H9 (cell line): ENCODE data around the gene MEN1. TPM values are rescaled to one million over a fixed set of nuclear protein-coding genes. Genes with fewer than 3 reads are reported as not detected.

ENCODE experiments used
- DNase-seq: peaks from one replicate; pipeline ENCODE4 v3.0.0-alpha.2; 2017
- H2AFZ ChIP-seq: one replicate; pipeline ENCODE4 v1.6.1; 2013; ENCODE audit warnings: mild to moderate bottlenecking, low read length, control low read depth, moderate library complexity
- H2AK5ac ChIP-seq: 2 replicates; pipeline ENCODE4 v1.6.1; 2013; ENCODE audit warnings: low read length, control low read depth, mixed read lengths; ENCODE audit not compliant: insufficient read length
- H2BK120ac ChIP-seq: one replicate; pipeline ENCODE4 v1.6.1; 2013; ENCODE audit warnings: low read depth, mild to moderate bottlenecking, low read length, control low read depth, inconsistent platforms; ENCODE audit not compliant: poor library complexity, severe bottlenecking
- H2BK12ac ChIP-seq: 2 replicates; pipeline ENCODE4 v1.6.1; 2013; ENCODE audit warnings: low read length, control low read depth, mixed read lengths, low read depth; ENCODE audit not compliant: insufficient read length
- H2BK15ac ChIP-seq: 2 replicates; pipeline ENCODE4 v1.6.1; 2013; ENCODE audit warnings: low read depth, low read length, control low read depth
- H2BK20ac ChIP-seq: one replicate; pipeline ENCODE4 v1.6.1; 2013; ENCODE audit warnings: low read depth, mild to moderate bottlenecking, low read length, control low read depth, inconsistent platforms; ENCODE audit not compliant: poor library complexity, severe bottlenecking
- H2BK5ac ChIP-seq: 2 replicates; pipeline ENCODE4 v1.6.1; 2013; ENCODE audit warnings: low read length, control low read depth, mixed read lengths; ENCODE audit not compliant: insufficient read length
- H3K14ac ChIP-seq: 2 replicates; pipeline ENCODE4 v1.6.1; 2013; ENCODE audit warnings: low read length, control low read depth; ENCODE audit not compliant: insufficient read depth
- H3K18ac ChIP-seq: 2 replicates; pipeline ENCODE4 v1.6.1; 2013; ENCODE audit warnings: low read depth, mild to moderate bottlenecking, mixed read lengths, low read length, control low read depth; ENCODE audit not compliant: insufficient read length
- H3K23ac ChIP-seq: 2 replicates; pipeline ENCODE4 v1.6.1; 2013; ENCODE audit warnings: low read length, control low read depth, mixed read lengths, low read depth; ENCODE audit not compliant: insufficient read length
- H3K23me2 ChIP-seq: 2 replicates; pipeline ENCODE4 v1.6.1; 2013; ENCODE audit warnings: low read depth, mild to moderate bottlenecking, mixed read lengths, low read length, control low read depth; ENCODE audit not compliant: insufficient read length, poor library complexity, severe bottlenecking
- H3K27ac ChIP-seq: 2 replicates; pipeline ENCODE4 v1.5.1; 2013; ENCODE audit warnings: low read length, control low read depth, mixed read lengths, low read depth; ENCODE audit not compliant: insufficient read length
- H3K27me3 ChIP-seq: 2 replicates; pipeline ENCODE4 v1.6.1; 2013; ENCODE audit warnings: low read length, control low read depth, inconsistent platforms; ENCODE audit not compliant: insufficient read depth
- H3K4ac ChIP-seq: 2 replicates; pipeline ENCODE4 v1.6.1; 2013; ENCODE audit warnings: low read depth, mild to moderate bottlenecking, control low read depth, inconsistent platforms, low read length, moderate library complexity
- H3K4me1 ChIP-seq: 2 replicates; pipeline ENCODE4 v1.6.1; 2013; ENCODE audit warnings: low read length, control low read depth, inconsistent platforms; ENCODE audit not compliant: insufficient read depth
- H3K4me2 ChIP-seq: 2 replicates; pipeline ENCODE4 v1.6.1; 2013; ENCODE audit warnings: low read length, control low read depth, mixed read lengths; ENCODE audit not compliant: insufficient read length, insufficient read depth
- H3K56ac ChIP-seq: 2 replicates; pipeline ENCODE4 v1.6.1; 2013; ENCODE audit warnings: low read depth, mild to moderate bottlenecking, mixed read lengths, low read length, control low read depth; ENCODE audit not compliant: insufficient read length
- H3K79me1 ChIP-seq: 2 replicates; pipeline ENCODE4 v1.6.1; 2013; ENCODE audit warnings: low read depth, mild to moderate bottlenecking, moderate library complexity, low read length, control low read depth, inconsistent platforms; ENCODE audit not compliant: insufficient read depth, poor library complexity, severe bottlenecking
- H3K79me2 ChIP-seq: 2 replicates; pipeline ENCODE4 v1.6.1; 2013; ENCODE audit warnings: low read length, control low read depth, inconsistent platforms; ENCODE audit not compliant: insufficient read depth
- H3K9ac ChIP-seq: 2 replicates; pipeline ENCODE4 v1.6.1; 2013; ENCODE audit warnings: low read length, control low read depth, mixed read lengths; ENCODE audit not compliant: insufficient read length; ENCODE audit errors: extremely low read depth
- H3K9me3 ChIP-seq: one replicate; pipeline ENCODE4 v1.6.1; 2013; ENCODE audit warnings: low read depth, low read length, inconsistent platforms; ENCODE audit not compliant: control insufficient read depth
- H3T11ph ChIP-seq: one replicate; pipeline ENCODE4 v1.6.1; 2013; ENCODE audit warnings: mild to moderate bottlenecking, low read length, control low read depth, inconsistent platforms
- H4K20me1 ChIP-seq: one replicate; pipeline ENCODE4 v1.6.1; 2013; ENCODE audit not compliant: control insufficient read depth, insufficient read length, insufficient read depth
- H4K5ac ChIP-seq: 2 replicates; pipeline ENCODE4 v1.6.1; 2013; ENCODE audit warnings: low read depth, mild to moderate bottlenecking, mixed read lengths, low read length, control low read depth; ENCODE audit not compliant: insufficient read length
- H4K8ac ChIP-seq: replicated peaks from 2 replicates; pipeline ENCODE4 v1.6.1; 2013; ENCODE audit warnings: low read length, control low read depth, mixed read lengths, low read depth; ENCODE audit not compliant: insufficient read length
- H4K91ac ChIP-seq: 2 replicates; pipeline ENCODE4 v1.6.1; 2013; ENCODE audit warnings: low read depth, mild to moderate bottlenecking, moderate library complexity, mixed read lengths, low read length, control low read depth; ENCODE audit not compliant: insufficient read length
- H3K27ac Mint-ChIP-seq, 3 experiments: 2 replicates in 2 of 3; 3 replicates in 1 of 3; pipeline ENCODE4 v1.8.0; 2020 to 2021; ENCODE audit warnings: mixed read lengths in 3 of 3, mild to moderate bottlenecking in 1 of 3, moderate library complexity in 1 of 3
- H3K27me3 Mint-ChIP-seq: 2 replicates; pipeline ENCODE4 v1.8.0; 2021; ENCODE audit warnings: low read depth, mild to moderate bottlenecking, moderate library complexity, mixed read lengths
- H3K36me3 Mint-ChIP-seq, 3 experiments: 2 replicates in 2 of 3; 3 replicates in 1 of 3; pipeline ENCODE4 v1.8.0; 2020 to 2021; ENCODE audit warnings: low read depth in 3 of 3, mixed read lengths in 3 of 3; ENCODE audit not compliant: insufficient read depth in 1 of 3
- H3K4me1 Mint-ChIP-seq, 2 experiments: 2 replicates each; pipeline ENCODE4 v1.8.0; 2020; ENCODE audit warnings: mixed read lengths in 2 of 2
- H3K4me3 Mint-ChIP-seq, 2 experiments: 2 replicates in 1 of 2; 3 replicates in 1 of 2; pipeline ENCODE4 v1.8.0; 2020 to 2021; ENCODE audit warnings: mild to moderate bottlenecking in 2 of 2, mixed read lengths in 2 of 2, moderate library complexity in 1 of 2
- H3K9me3 Mint-ChIP-seq, 2 experiments: 2 replicates in 1 of 2; 3 replicates in 1 of 2; pipeline ENCODE4 v1.8.0; 2020; ENCODE audit warnings: mild to moderate bottlenecking in 2 of 2, mixed read lengths in 2 of 2, moderate library complexity in 1 of 2
- WGBS: extraction: QIAGEN DNeasy Blood & Tissue Kit; methylation state at CpG from one replicate; pipeline ENCODE4 v1.1.7; 2013; ENCODE audit warnings: missing lambda C conversion rate, low lambda C conversion rate, mixed read lengths; ENCODE audit not compliant: insufficient read length; ENCODE audit errors: extremely low coverage; 5-methylcytosine and 5-hydroxymethylcytosine counted together
- total RNA-seq: library from RNA; stranded (reverse); gene quantifications from 2 replicates; pipeline ENCODE4 v1.2.1, GENCODE V29; 2021
- TF ChIP-seq, protein P1 (sequence below): fragments of 200-600 bp; sonication (generic); conservative IDR thresholded peaks from 3 replicates; pipeline ENCODE4 v1.8.0; 2021; ENCODE audit warnings: antibody characterized with exemption, mild to moderate bottlenecking

Gene MEN1
- total RNA-seq, 1 experiment from 2014 or later, result 49.9 TPM

DNA sequence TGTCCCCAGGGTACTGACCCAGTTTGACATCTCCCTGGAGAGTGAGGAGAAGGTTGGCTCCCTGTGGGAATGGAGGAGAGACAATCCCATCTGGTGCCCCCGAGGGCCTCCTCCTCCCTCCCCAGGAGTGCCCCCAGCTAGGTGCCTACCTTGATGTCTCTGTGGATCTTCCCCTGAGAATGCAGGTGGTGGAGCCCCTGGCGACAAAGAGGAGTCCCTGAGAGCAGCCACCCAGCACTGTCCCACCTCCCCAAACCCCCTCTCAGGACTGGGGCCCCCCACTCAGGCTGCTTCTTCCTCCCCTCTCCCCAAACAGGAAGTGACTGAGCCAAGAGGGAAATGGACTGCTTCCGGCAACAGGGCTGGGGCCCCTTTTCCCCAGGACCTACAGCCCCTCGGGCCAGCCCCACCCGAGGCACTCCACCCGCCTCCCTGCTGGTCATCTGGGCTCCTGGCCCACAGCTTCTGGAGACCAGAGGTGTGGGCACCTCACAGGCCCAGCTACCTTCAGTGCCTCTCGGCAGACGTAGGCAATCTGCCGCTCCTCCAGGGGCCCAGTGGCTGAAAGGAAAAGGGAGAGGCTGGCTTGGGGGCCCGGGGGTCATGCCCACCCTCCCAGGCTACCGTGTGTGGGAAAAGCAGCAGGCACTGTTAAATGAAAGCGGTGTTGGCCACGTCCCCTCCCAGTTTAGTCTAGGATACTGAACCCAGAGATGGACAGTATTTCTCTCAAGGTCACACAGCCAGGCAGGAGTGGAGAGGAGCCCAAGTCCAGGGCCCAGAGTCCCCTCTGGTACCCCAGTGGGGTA lies 8.6 kb downstream of the MEN1 start:
- TF ChIP-seq, protein P1, sequence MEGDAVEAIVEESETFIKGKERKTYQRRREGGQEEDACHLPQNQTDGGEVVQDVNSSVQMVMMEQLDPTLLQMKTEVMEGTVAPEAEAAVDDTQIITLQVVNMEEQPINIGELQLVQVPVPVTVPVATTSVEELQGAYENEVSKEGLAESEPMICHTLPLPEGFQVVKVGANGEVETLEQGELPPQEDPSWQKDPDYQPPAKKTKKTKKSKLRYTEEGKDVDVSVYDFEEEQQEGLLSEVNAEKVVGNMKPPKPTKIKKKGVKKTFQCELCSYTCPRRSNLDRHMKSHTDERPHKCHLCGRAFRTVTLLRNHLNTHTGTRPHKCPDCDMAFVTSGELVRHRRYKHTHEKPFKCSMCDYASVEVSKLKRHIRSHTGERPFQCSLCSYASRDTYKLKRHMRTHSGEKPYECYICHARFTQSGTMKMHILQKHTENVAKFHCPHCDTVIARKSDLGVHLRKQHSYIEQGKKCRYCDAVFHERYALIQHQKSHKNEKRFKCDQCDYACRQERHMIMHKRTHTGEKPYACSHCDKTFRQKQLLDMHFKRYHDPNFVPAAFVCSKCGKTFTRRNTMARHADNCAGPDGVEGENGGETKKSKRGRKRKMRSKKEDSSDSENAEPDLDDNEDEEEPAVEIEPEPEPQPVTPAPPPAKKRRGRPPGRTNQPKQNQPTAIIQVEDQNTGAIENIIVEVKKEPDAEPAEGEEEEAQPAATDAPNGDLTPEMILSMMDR, result no peak
- H2AK5ac ChIP-seq, result no peak overlapping the region
- H3K4me3 Mint-ChIP-seq, result peak overlapping the region; percentile 62 to 63; a peak in 4 of 5 replicates
- peaks cover 6 to 26% (median 19%) of the 10 kb centered on the region in 3 experiments; a peak in 6 of 7 replicates for H3K36me3 Mint-ChIP-seq
- H3K56ac ChIP-seq, result no peak overlapping the region
- H4K5ac ChIP-seq, result no peak overlapping the region
- no peaks in the 10 kb centered on the region for H3K27me3 Mint-ChIP-seq
- H3K9me3 ChIP-seq, result no peaks in the 10 kb centered on the region
- H3K18ac ChIP-seq, result no peak overlapping the region
- no peak overlapping the region for H2AFZ ChIP-seq
- no peak overlapping the region for H2BK12ac ChIP-seq
- peak; percentile 20 for DNase-seq
- peaks cover 11 to 14% of the 10 kb centered on the region in 2 experiments for H3K4me1 Mint-ChIP-seq
- H4K8ac ChIP-seq, result no peak overlapping the region
- no peak overlapping the region for H3K27ac ChIP-seq
- no peaks in the 10 kb centered on the region for H4K20me1 ChIP-seq
- no peaks in the 10 kb centered on the region for H3K9me3 Mint-ChIP-seq
- H3K27me3 ChIP-seq, result no peaks in the 10 kb centered on the region
- H3K23me2 ChIP-seq, result peaks cover 8% of the 10 kb centered on the region
- no CpG with 5 or more reads among the region's 13 CpGs for WGBS
- no peak overlapping the region for H3K4me2 ChIP-seq
- H4K91ac ChIP-seq, result no peak overlapping the region
- H3K79me1 ChIP-seq, result no peaks in the 10 kb centered on the region
- H3K4ac ChIP-seq, result no peak overlapping the region
- H3K79me2 ChIP-seq, result no peaks in the 10 kb centered on the region
- H3K9ac ChIP-seq, result no peak overlapping the region
- no peak overlapping the region for H3K14ac ChIP-seq
- no peak overlapping the region for H2BK20ac ChIP-seq
- no peaks in the 10 kb centered on the region for H3K4me1 ChIP-seq
- H2BK5ac ChIP-seq, result no peak overlapping the region
- no peak overlapping the region for H3K27ac Mint-ChIP-seq
- no peak overlapping the region for H3K23ac ChIP-seq
- no peak overlapping the region for H3T11ph ChIP-seq
- no peak overlapping the region for H2BK120ac ChIP-seq
- no peak overlapping the region for H2BK15ac ChIP-seq
